HepG2 (cell line): ENCODE data around the gene METTL1. TPM values are rescaled to one million over a fixed set of nuclear protein-coding genes. Genes with fewer than 3 reads are reported as not detected.

Source experiments
- ARNTL ChIP-seq: sonication (generic); formaldehyde crosslinking; IDR thresholded peaks from 2 replicates; pipeline ENCODE4 v1.4.0; 2020; ENCODE audit warnings: mild to moderate bottlenecking, missing genetic modification reagents
- BCL3 ChIP-seq: sonication (generic); formaldehyde crosslinking; IDR thresholded peaks from 2 replicates; pipeline ENCODE4 v1.5.1; 2020; ENCODE audit warnings: mild to moderate bottlenecking, missing genetic modification reagents, moderate library complexity
- CTCF ChIP-seq: sonication (generic); formaldehyde crosslinking; IDR thresholded peaks from 2 replicates; pipeline ENCODE4 v1.5.0; 2020; ENCODE audit warnings: mild to moderate bottlenecking, missing genetic modification reagents, moderate library complexity
- DR1 ChIP-seq: sonication (generic); formaldehyde crosslinking; IDR thresholded peaks from 2 replicates; pipeline ENCODE4 v1.8.0; 2021; ENCODE audit warnings: mild to moderate bottlenecking, missing genetic modification reagents, inconsistent platforms
- E2F2 ChIP-seq: sonication (generic); formaldehyde crosslinking; IDR thresholded peaks from 2 replicates; pipeline ENCODE4 v1.4.0; 2020; ENCODE audit warnings: missing genetic modification reagents, borderline replicate concordance
- HMG20A ChIP-seq: IDR thresholded peaks from 2 replicates; pipeline ENCODE4 v1.6.1; 2016; ENCODE audit warnings: borderline replicate concordance
- HNF4A ChIP-seq: sonication (generic); formaldehyde crosslinking; IDR thresholded peaks from 2 replicates; pipeline ENCODE4 v1.4.0; 2020; ENCODE audit warnings: missing genetic modification reagents
- KMT2A ChIP-seq: sonication (generic); formaldehyde crosslinking; IDR thresholded peaks from 2 replicates; pipeline ENCODE4 v1.4.0; 2020; ENCODE audit warnings: missing genetic modification reagents
- MATR3 ChIP-seq: sonication (generic); formaldehyde crosslinking; IDR thresholded peaks from 2 replicates; pipeline ENCODE4 v1.4.0; 2020; ENCODE audit warnings: missing genetic modification reagents
- MAX ChIP-seq: IDR thresholded peaks from 2 replicates; pipeline ENCODE4 v1.6.1; 2012; ENCODE audit warnings: inconsistent platforms
- MLLT10 ChIP-seq: sonication (generic); formaldehyde crosslinking; IDR thresholded peaks from 2 replicates; pipeline ENCODE4 v1.4.0; 2020; ENCODE audit warnings: missing genetic modification reagents
- PHF20 ChIP-seq: sonication (generic); formaldehyde crosslinking; IDR thresholded peaks from 2 replicates; pipeline ENCODE4 v1.5.0; 2020; ENCODE audit warnings: mild to moderate bottlenecking, missing genetic modification reagents
- PHF21A ChIP-seq: sonication (generic); formaldehyde crosslinking; IDR thresholded peaks from 2 replicates; pipeline ENCODE4 v1.5.0; 2020; ENCODE audit warnings: mild to moderate bottlenecking, missing genetic modification reagents
- PPARG ChIP-seq: conservative IDR thresholded peaks from 2 replicates; pipeline ENCODE4 v1.6.1; 2016; ENCODE audit warnings: missing biosample characterization, missing genetic modification reagents
- SIX1 ChIP-seq: sonication (generic); formaldehyde crosslinking; IDR thresholded peaks from 2 replicates; pipeline ENCODE4 v1.4.0; 2020; ENCODE audit warnings: missing genetic modification reagents, borderline replicate concordance
- SKI ChIP-seq: fragments of 450-650 bp; IDR thresholded peaks from one replicate; pipeline ENCODE4 v1.6.1; 2018; ENCODE audit warnings: mild to moderate bottlenecking; ENCODE audit not compliant: partially characterized antibody
- STAT5B ChIP-seq: sonication (generic); formaldehyde crosslinking; IDR thresholded peaks from 2 replicates; pipeline ENCODE4 v1.4.0; 2020; ENCODE audit warnings: missing genetic modification reagents
- THAP9 ChIP-seq: sonication (generic); formaldehyde crosslinking; IDR thresholded peaks from 2 replicates; pipeline ENCODE4; 2020; ENCODE audit warnings: missing genetic modification reagents, mild to moderate bottlenecking, borderline replicate concordance
- TRIM24 ChIP-seq: sonication (generic); formaldehyde crosslinking; IDR thresholded peaks from 2 replicates; pipeline ENCODE4 v1.8.0; 2022; ENCODE audit warnings: mild to moderate bottlenecking, missing genetic modification reagents
- ZNF3 ChIP-seq: IDR thresholded peaks from 2 replicates; pipeline ENCODE4 v1.7.0; 2017; ENCODE audit warnings: inconsistent platforms
- polyA plus RNA-seq, 8 experiments: library from polyadenylated mRNA; depleted of rRNA in 3 of 8; stranded (reverse) in 7 of 8; unstranded in 1 of 8; fragments of >200 nt; fragmentation: Illumina TruSeq in 4 of 8; extraction: Trizol in 4 of 8; gene quantifications; 2 replicates each; pipeline versions ENCODE4 v1.2.1 to v1.2.3, GENCODE V29; 2011 to 2016; ENCODE audit warnings: low read depth in 4 of 8, missing spikeins in 1 of 8, mixed read lengths in 1 of 8; ENCODE audit not compliant: insufficient read depth in 1 of 8
- total RNA-seq, 5 experiments: library from RNA; depleted of rRNA; stranded (reverse); fragments of >200 nt; fragmentation: Illumina TruSeq; extraction: Trizol; gene quantifications; 2 replicates each; pipeline ENCODE4 v1.2.3, GENCODE V29; 2016; ENCODE audit warnings: low read depth in 1 of 5

METTL1 gene
- total and polyA plus RNA-seq, 2 of the 13 experiments (the other 11 are each of a cell fraction or from before 2014, with no cell fraction given), result 34.7 to 36.9 TPM

GRCh38 chr12:57771873-57772428, at the start of gene METTL1 (continued):
- TF ChIP-seq ZNF3, result peak; percentile 41; the same call in 1 of the 2 replicates
- TF ChIP-seq E2F2 (CRISPR knock-in tag), result no peak
- TF ChIP-seq BCL3, result peak; percentile 19; the same call in 1 of the 2 replicates
- 0 out of 2 replicates have a peak, but pooled peaks have one; percentile 5 for TF ChIP-seq STAT5B
- TF ChIP-seq PHF21A (CRISPR knock-in tag), result peak; percentile 68
- TF ChIP-seq KMT2A, result peak; percentile 64; the same call in 1 of the 2 replicates
- TF ChIP-seq PHF20 (CRISPR knock-in tag), result peak; percentile 92
- peak; percentile 55 for TF ChIP-seq SKI
- peak; percentile 96 for TF ChIP-seq ARNTL (CRISPR knock-in tag)
- TF ChIP-seq HNF4A (CRISPR knock-in tag), result 0 out of 2 replicates have a peak, but pooled peaks have one; percentile 5
- peak; percentile 67; the same call in 1 of the 2 replicates for TF ChIP-seq SIX1 (CRISPR knock-in tag)
- peak; percentile 86 for TF ChIP-seq DR1 (CRISPR knock-in tag)
- peak; percentile 100 for TF ChIP-seq MAX
- TF ChIP-seq THAP9 (CRISPR knock-in tag), result peak; percentile 88; the same call in 1 of the 2 replicates
- TF ChIP-seq MLLT10 (CRISPR knock-in tag), result no peak
- TF ChIP-seq PPARG (CRISPR knock-in tag), result 0 out of 2 replicates have a peak, but pooled peaks have one; percentile 13
- no peak for TF ChIP-seq TRIM24
- no peak for TF ChIP-seq MATR3
- peak; percentile 39; the same call in 1 of the 2 replicates for TF ChIP-seq CTCF (CRISPR knock-in tag)
- TF ChIP-seq HMG20A (CRISPR knock-in tag), result no peak
